Measurements from ENCODE around the gene JMJD1C.

Gene JMJD1C

DNA sequence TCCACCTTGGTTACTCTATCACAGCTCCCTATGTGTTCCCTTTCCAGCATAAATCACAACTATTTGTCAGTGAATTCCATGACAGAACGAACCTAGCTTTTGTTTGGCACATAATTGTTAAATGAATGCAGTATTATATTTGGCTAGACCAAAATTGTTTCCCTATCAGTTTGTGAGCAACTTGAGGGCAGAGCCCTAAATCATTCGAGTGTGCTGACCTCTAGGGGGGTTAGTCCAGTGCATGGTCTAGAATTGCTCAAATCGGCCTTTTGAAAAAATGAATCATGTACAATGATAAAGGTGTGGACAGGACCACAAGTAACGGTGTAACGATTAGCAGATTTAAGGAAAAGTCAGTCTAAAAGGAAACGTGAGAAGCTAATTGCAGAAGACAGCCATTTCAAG, 333.1 kb downstream of the JMJD1C start:
- no peaks in the 10 kb centered on the region for H3K36me3 ChIP-seq (ENCODE audit: control insufficient read depth in 2 of 2, insufficient read depth in 2 of 2, low read length in 2 of 2)
- no peaks in the 10 kb centered on the region for H3K9me3 ChIP-seq (ENCODE audit: control insufficient read depth in 2 of 2, low read length in 2 of 2)
- peak overlapping the region in 1 of 2 donors; percentile 3 for H3K9ac ChIP-seq (ENCODE audit: low read length in 2 of 2)
- H3K4me3 ChIP-seq (ENCODE audit: low read length in 2 of 2): peak overlapping the region; percentile 60 to 94
- H3K4me1 ChIP-seq (ENCODE audit: control insufficient read depth, insufficient read depth, low read length): peaks cover 8% of the 10 kb centered on the region
- no peaks in the 10 kb centered on the region for H3K27me3 ChIP-seq (ENCODE audit: control insufficient read depth in 1 of 2, insufficient read depth in 2 of 2, low read length in 2 of 2)
- H3K27ac ChIP-seq (ENCODE audit: low read length): peak overlapping the region; percentile 80

DNA sequence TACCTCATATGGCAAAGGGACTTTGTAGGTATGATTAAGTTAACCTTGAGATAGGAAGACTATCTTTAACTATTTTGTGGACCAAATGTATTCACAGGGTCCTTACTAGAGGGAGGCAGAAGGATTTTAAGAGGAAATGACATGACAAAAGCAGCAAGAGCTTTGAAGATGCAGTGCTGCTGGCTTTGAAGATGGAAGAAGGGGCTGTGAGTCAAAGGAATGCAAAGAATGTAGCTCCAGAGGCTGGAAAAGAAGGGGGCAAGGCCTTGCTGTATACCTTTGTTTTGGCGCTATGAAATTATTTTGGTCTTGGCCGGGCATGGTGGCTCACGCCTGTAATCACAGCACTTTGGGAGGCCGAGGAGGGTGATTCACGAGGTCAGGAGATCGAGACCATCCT, 335.9 kb downstream of the JMJD1C start:
- Histone ChIP-seq H3K9ac (ENCODE audit: low read length in 2 of 2) (no peak overlapping the region), H3K9me3 (ENCODE audit: control insufficient read depth in 2 of 2, low read length in 2 of 2) (no peaks in the 10 kb centered on the region), H3K4me1 (ENCODE audit: control insufficient read depth, insufficient read depth, low read length) (peaks cover 8% of the 10 kb centered on the region), H3K4me3 (ENCODE audit: low read length in 2 of 2) (no peak overlapping the region), H3K27me3 (ENCODE audit: control insufficient read depth in 1 of 2, insufficient read depth in 2 of 2, low read length in 2 of 2) (no peaks in the 10 kb centered on the region), H3K27ac (ENCODE audit: low read length) (no peak overlapping the region), H3K36me3 (ENCODE audit: control insufficient read depth in 2 of 2, insufficient read depth in 2 of 2, low read length in 2 of 2) (no peaks in the 10 kb centered on the region)

DNA sequence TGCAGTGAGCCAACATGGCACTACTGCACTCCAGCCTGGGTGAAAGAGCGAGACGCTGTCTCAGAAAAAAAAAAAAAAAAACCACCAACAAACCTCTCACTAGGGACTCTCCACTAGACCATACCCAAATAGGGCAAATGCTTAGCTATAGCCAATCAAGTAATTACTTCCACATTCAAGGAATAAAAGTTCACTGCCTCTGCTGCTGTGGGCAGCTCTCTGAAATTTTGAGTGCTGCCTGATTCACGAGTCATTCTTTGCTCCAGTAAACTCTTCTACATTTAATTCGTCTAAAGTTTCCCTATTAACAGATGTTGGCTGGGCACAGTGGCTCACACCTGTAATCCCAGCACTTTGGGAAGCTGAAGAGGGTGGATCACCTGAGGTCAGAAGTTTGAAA, 337.3 kb downstream of the JMJD1C start:
- no peaks in the 10 kb centered on the region for H3K4me1 ChIP-seq (ENCODE audit: control insufficient read depth, insufficient read depth, low read length)
- no peak overlapping the region for H3K27ac ChIP-seq (ENCODE audit: low read length)
- no peak overlapping the region for H3K4me3 ChIP-seq (ENCODE audit: low read length in 2 of 2)
- H3K27me3 ChIP-seq (ENCODE audit: control insufficient read depth in 1 of 2, insufficient read depth in 2 of 2, low read length in 2 of 2): no peaks in the 10 kb centered on the region
- H3K9ac ChIP-seq (ENCODE audit: low read length in 2 of 2): no peak overlapping the region
- H3K9me3 ChIP-seq (ENCODE audit: control insufficient read depth in 2 of 2, low read length in 2 of 2): no peaks in the 10 kb centered on the region
- H3K36me3 ChIP-seq (ENCODE audit: control insufficient read depth in 2 of 2, insufficient read depth in 2 of 2, low read length in 2 of 2): no peaks in the 10 kb centered on the region

DNA sequence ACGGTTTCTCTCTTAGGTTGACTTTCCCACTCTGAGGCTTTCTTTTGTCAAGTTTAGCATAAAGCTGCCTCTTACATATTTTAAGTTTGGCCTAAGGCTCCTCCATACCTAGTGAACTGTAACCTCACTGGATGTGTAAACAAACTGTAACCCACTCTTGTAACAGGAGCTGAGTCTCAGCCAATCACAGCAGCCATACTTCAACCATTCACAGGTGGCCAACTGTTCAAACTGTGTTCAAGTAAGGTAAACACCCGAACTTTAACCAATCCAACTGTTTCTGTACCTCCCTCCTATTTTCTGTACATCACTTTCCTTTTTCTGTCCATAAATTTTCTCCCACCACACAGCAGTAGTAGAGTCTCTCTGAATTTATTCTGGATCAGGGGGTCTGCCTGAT, 340.3 kb downstream of the JMJD1C start:
- Histone ChIP-seq H3K27me3 (ENCODE audit: control insufficient read depth in 1 of 2, insufficient read depth in 2 of 2, low read length in 2 of 2) (no peaks in the 10 kb centered on the region), H3K9ac (ENCODE audit: low read length in 2 of 2) (no peak overlapping the region), H3K36me3 (ENCODE audit: control insufficient read depth in 2 of 2, insufficient read depth in 2 of 2, low read length in 2 of 2) (no peaks in the 10 kb centered on the region), H3K4me3 (ENCODE audit: low read length in 2 of 2) (no peak overlapping the region), H3K9me3 (ENCODE audit: control insufficient read depth in 2 of 2, low read length in 2 of 2) (no peaks in the 10 kb centered on the region), H3K27ac (ENCODE audit: low read length) (no peak overlapping the region), H3K4me1 (ENCODE audit: control insufficient read depth, insufficient read depth, low read length) (no peaks in the 10 kb centered on the region)

DNA sequence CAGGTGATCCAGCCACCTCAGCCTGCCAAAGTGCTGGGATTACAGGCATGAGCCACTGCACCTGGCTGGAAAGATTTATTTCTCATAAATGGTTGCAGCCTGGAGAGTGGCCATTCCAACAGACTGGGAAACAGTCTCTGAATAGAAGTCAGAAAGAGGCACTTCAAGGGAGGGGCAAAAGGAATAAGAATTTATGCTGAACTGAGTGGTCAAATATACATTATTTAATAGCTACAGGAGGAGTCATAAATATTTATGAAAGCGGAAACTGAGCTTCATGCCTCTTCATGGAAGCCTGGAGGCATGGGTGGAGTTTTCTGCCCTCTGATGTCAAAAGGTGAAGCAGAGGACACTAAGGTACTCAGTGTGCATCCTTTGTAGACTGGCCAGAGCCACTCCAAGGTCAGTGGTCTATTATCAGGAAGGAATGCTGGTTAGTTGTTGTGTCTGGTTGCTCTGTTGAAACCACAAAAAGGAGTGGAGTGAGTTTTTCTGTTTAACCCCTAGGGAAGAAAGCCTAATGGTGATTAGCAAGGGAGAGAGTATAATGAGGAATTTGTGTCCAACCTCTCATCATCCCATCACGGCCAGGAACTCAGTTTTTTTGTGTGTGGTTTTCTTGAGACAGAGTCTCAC, 341.9 kb downstream of the JMJD1C start:
- H3K27ac ChIP-seq (ENCODE audit: low read length): no peak overlapping the region
- H3K4me3 ChIP-seq (ENCODE audit: low read length in 2 of 2): no peak overlapping the region
- H3K9me3 ChIP-seq (ENCODE audit: control insufficient read depth in 2 of 2, low read length in 2 of 2): no peaks in the 10 kb centered on the region
- H3K36me3 ChIP-seq (ENCODE audit: control insufficient read depth in 2 of 2, insufficient read depth in 2 of 2, low read length in 2 of 2): no peaks in the 10 kb centered on the region
- H3K9ac ChIP-seq (ENCODE audit: low read length in 2 of 2): no peak overlapping the region
- no peaks in the 10 kb centered on the region for H3K27me3 ChIP-seq (ENCODE audit: control insufficient read depth in 1 of 2, insufficient read depth in 2 of 2, low read length in 2 of 2)
- peaks cover 2% of the 10 kb centered on the region for H3K4me1 ChIP-seq (ENCODE audit: control insufficient read depth, insufficient read depth, low read length)

DNA sequence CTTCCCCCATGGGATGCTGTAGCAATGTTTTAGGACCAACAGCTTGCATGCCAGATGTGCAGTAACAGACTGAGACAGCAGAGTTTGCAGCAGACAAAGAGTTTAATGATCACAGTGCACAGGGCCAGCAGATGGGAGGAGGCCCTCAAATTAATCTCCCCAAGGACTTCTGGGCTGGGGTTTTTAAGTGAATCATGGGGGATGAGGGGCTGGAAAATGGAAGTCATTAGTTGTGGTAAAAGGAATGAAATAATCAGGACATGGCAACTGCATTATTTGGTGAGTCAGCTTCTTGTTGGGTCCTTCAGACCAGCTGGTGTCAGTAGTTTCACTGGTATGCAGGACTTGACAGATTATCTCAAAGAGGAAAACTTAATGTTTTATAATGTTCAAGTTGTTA, 345.2 kb downstream of the JMJD1C start:
- no peak overlapping the region for H3K27ac ChIP-seq (ENCODE audit: low read length)
- H3K27me3 ChIP-seq (ENCODE audit: control insufficient read depth in 1 of 2, insufficient read depth in 2 of 2, low read length in 2 of 2): no peaks in the 10 kb centered on the region
- peaks cover 2% of the 10 kb centered on the region for H3K4me1 ChIP-seq (ENCODE audit: control insufficient read depth, insufficient read depth, low read length)
- H3K9me3 ChIP-seq (ENCODE audit: control insufficient read depth in 2 of 2, low read length in 2 of 2): no peaks in the 10 kb centered on the region
- H3K36me3 ChIP-seq (ENCODE audit: control insufficient read depth in 2 of 2, insufficient read depth in 2 of 2, low read length in 2 of 2): no peaks in the 10 kb centered on the region
- H3K4me3 ChIP-seq (ENCODE audit: low read length in 2 of 2): no peak overlapping the region
- no peak overlapping the region for H3K9ac ChIP-seq (ENCODE audit: low read length in 2 of 2)

DNA sequence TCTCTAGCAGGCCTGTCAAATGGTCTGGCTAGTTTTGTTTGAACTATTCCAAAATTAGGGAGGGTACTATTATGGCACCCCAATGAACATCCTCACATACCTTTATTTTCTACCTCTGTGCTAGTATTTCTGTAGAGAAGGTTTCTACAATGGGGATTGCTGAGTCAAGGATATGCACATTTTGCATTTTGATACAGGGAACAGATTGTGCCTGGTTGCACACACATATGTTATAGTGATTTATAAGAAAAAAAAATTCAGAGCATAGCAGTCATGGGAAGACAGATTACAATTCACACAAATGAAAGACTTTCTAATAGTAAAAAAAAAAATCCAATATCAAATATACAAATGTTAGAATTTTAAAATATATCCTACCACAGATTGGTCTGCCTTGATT, 346.7 kb downstream of the JMJD1C start:
- Histone ChIP-seq H3K9ac (ENCODE audit: low read length in 2 of 2) (no peak overlapping the region), H3K4me3 (ENCODE audit: low read length in 2 of 2) (no peak overlapping the region), H3K4me1 (ENCODE audit: control insufficient read depth, insufficient read depth, low read length) (peaks cover 5% of the 10 kb centered on the region), H3K36me3 (ENCODE audit: control insufficient read depth in 2 of 2, insufficient read depth in 2 of 2, low read length in 2 of 2) (no peaks in the 10 kb centered on the region), H3K27me3 (ENCODE audit: control insufficient read depth in 1 of 2, insufficient read depth in 2 of 2, low read length in 2 of 2) (no peaks in the 10 kb centered on the region), H3K9me3 (ENCODE audit: control insufficient read depth in 2 of 2, low read length in 2 of 2) (no peaks in the 10 kb centered on the region), H3K27ac (ENCODE audit: low read length) (no peak overlapping the region)

Measured in stomach smooth muscle (tissue), 2 donors.